ENCODE measurements around the gene PRR33. TPM values are rescaled to one million over a fixed set of nuclear protein-coding genes. Genes with fewer than 3 reads are reported as not detected.

Gene PRR33
- total and polyA plus RNA-seq, 9 of the 15 experiments (the other 6 are each of a cell fraction or from before 2014, with no cell fraction given), result not detected

- no peak for DNase-seq (ENCODE audit: extremely low read depth in 1 of 4, low spot score in 3 of 4)
- no peaks in the 10 kb centered on the region for H3K9me1 ChIP-seq (ENCODE audit: control insufficient read depth, insufficient read depth, low read length)
Observed at GRCh38 chr11:1916132-1916985, 24.7 kb upstream of the PRR33 start.

More at GRCh38 chr11:1916132-1916985, 24.7 kb upstream of the PRR33 start:
- Histone ChIP-seq H3K4me2 (ENCODE audit: insufficient read depth, low read length) (no peak overlapping the region), H3K9me3 (replicated peaks; ENCODE audit: control insufficient read depth, insufficient read depth, low read depth, low read length) (no peaks in the 10 kb centered on the region; the same call in 1 of the 2 replicates), H3K36me3 (ENCODE audit: control insufficient read depth, insufficient read depth, low read length) (no peaks in the 10 kb centered on the region), H3K4me1 (replicated peaks in 1 of 2; ENCODE audit: control insufficient read depth in 2 of 2, insufficient read depth in 2 of 2, low read length in 2 of 2) (peaks cover 0 to 31% of the 10 kb centered on the region in 2 experiments; a peak in 1 of 5 replicates), H3K9ac (ENCODE audit: insufficient read depth in 1 of 2, low read depth in 2 of 2, low read length in 2 of 2) (no peak overlapping the region), H4K20me1 (replicated peaks; ENCODE audit: control insufficient read depth, insufficient read depth, low read length) (peaks cover 2% of the 10 kb centered on the region; the same call in 1 of the 2 replicates), H3K27me3 (ENCODE audit: control insufficient read depth in 2 of 2, insufficient read depth in 2 of 2, low read length in 2 of 2) (peaks cover 12 to 49% of the 10 kb centered on the region in 2 experiments; a peak in 4 of 5 replicates), H2AFZ (ENCODE audit: low read depth, low read length) (no peak overlapping the region), H3K4me3 (no peak overlapping the region), H3K27ac (ENCODE audit: extremely low read depth, low read depth, low read length) (no peak overlapping the region), H3K79me2 (ENCODE audit: control insufficient read depth, insufficient read depth, low read length) (no peaks in the 10 kb centered on the region)
- ATAC-seq (no peak), FAIRE-seq (no peak)
- BruUV-seq (replicated peaks), result no TSS peak
- CTCF ChIA-PET (ENCODE audit: low intra/inter-chr PET ratio), result no interaction called here
- in situ Hi-C loops (cut with MboI), result loop anchor here (5.0 kb wide), 1 partner anchor 34 kb away; no protein-coding TSS in a partner anchor
- POLR2A ChIA-PET, result interaction anchor here (0.6 to 0.8 kb wide), 2 partner anchors 20 to 24 kb away, joined by 3 read pairs; no protein-coding TSS in a partner anchor
- no peak for TF ChIP-seq BRF1 (IDR thresholded peaks at IDR 0.05; ENCODE audit: borderline replicate concordance, extremely low read depth, insufficient read length)
- TF ChIP-seq DPF2 (IDR thresholded peaks at IDR 0.05), result no peak
- no peak for TF ChIP-seq RERE (CRISPR knock-in tag; IDR thresholded peaks at IDR 0.05; ENCODE audit: borderline replicate concordance)
- no peak for TF ChIP-seq NFATC3 (IDR thresholded peaks at IDR 0.05)
- TF ChIP-seq MCM3 (IDR thresholded peaks at IDR 0.05), result no peak
- TF ChIP-seq HDGF (IDR thresholded peaks at IDR 0.05), result no peak
- no peak for TF ChIP-seq HMG20B (CRISPR knock-in tag; IDR thresholded peaks at IDR 0.05)
- no peak for TF ChIP-seq TARDBP (IDR thresholded peaks at IDR 0.05)
- no peak for TF ChIP-seq CXXC5 (CRISPR knock-in tag; IDR thresholded peaks at IDR 0.05)
- no peak for TF ChIP-seq SRSF9 (IDR thresholded peaks at IDR 0.05; ENCODE audit: borderline replicate concordance, low read depth, low read length)
- no peak for TF ChIP-seq ELF2 (CRISPR knock-in tag; IDR thresholded peaks at IDR 0.05)
- no peak for TF ChIP-seq DDX20 (tag; IDR thresholded peaks at IDR 0.05; ENCODE audit: low read depth)
- TF ChIP-seq ZNF785 (CRISPR knock-in tag; IDR thresholded peaks at IDR 0.05), result no peak
- no peak for TF ChIP-seq EZH2 (IDR thresholded peaks at IDR 0.05; ENCODE audit: borderline replicate concordance, low read depth, low read length)
- no peak for TF ChIP-seq ZNF76 (CRISPR knock-in tag; IDR thresholded peaks at IDR 0.05; ENCODE audit: borderline replicate concordance)
- TF ChIP-seq TFAP4 (CRISPR knock-in tag; IDR thresholded peaks at IDR 0.05; ENCODE audit: borderline replicate concordance), result no peak
- WGBS (ENCODE audit: insufficient coverage, low coverage, missing lambda C conversion rate), result 0% methylated on average over 12 of the region's 14 CpGs
- intact Hi-C loops (cut with micrococcal nuclease), result loop anchor here (1.0 kb wide), 1 partner anchor 23 kb away; no protein-coding TSS in a partner anchor

Data from K562 (cell line).